Breast epithelium (tissue), 3 donors: ENCODE results near the gene HNRNPL.

ENCODE experiments used
- CTCF ChIP-seq, 3 donors: fragments of 450-650 bp; IDR thresholded peaks; one replicate each; pipeline ENCODE4 v1.5.1; 2016 to 2017; ENCODE audit warnings: antibody characterized with exemption in 3 of 3, mild to moderate bottlenecking in 3 of 3, moderate library complexity in 3 of 3
- POLR2A ChIP-seq: fragments of 450-650 bp; IDR thresholded peaks from one replicate; pipeline ENCODE4 v1.6.1; 2016; ENCODE audit warnings: antibody characterized with exemption, mild to moderate bottlenecking, moderate library complexity
- POLR2AphosphoS5 ChIP-seq, 3 donors: sonication (generic); formaldehyde crosslinking; IDR thresholded peaks; one replicate each; pipeline ENCODE4 v1.6.1; 2017; ENCODE audit warnings: antibody characterized with exemption in 3 of 3

- TF ChIP-seq POLR2A (no peak), CTCF (IDR thresholded peaks at IDR 0.05) (peak in 2 of 3 donors; percentile 26 to 37), POLR2AphosphoS5 (IDR thresholded peaks at IDR 0.05) (no peak)
These were observed 11.4 kb downstream of the HNRNPL start for GRCh38 chr19:38838208-38838985.
